H1 (cell line): ENCODE measurements around the gene DAND5. TPM values are rescaled to one million over a fixed set of nuclear protein-coding genes. Genes with fewer than 3 reads are reported as not detected.

ENCODE experiments used
- JUN ChIP-seq: IDR thresholded peaks from 2 replicates; pipeline ENCODE4 v1.6.1; 2011; ENCODE audit warnings: low read depth, mild to moderate bottlenecking, improper control_type of control experiment, low read length
- polyA plus RNA-seq, 7 experiments: library from polyadenylated mRNA; depleted of rRNA in 3 of 7; stranded (reverse) in 5 of 7; unstranded in 2 of 7; fragments of >200 nt in 5 of 7; fragments of 200-250 nt in 2 of 7; gene quantifications; 1 replicate in 5 of 7; 2 replicates in 1 of 7; 4 replicates in 1 of 7; pipeline versions ENCODE4 v1.2.1 to v1.2.3, GENCODE V29; 2011 to 2013; ENCODE audit warnings: missing spikeins in 2 of 7, mixed read lengths in 2 of 7
- total RNA-seq: library from RNA; stranded (reverse); fragmentation: NEBNext Ultra II Directional; extraction: Animal tissue kit (Norgen Biotek cat#: 25700); gene quantifications from 2 replicates; pipeline ENCODE4 v1.2.1, GENCODE V29; 2021

DAND5 gene
- total and polyA plus RNA-seq, 2 of the 8 experiments (the other 6 are each of a cell fraction or from before 2014, with no cell fraction given), result 0.14 to 0.17 TPM

DNA sequence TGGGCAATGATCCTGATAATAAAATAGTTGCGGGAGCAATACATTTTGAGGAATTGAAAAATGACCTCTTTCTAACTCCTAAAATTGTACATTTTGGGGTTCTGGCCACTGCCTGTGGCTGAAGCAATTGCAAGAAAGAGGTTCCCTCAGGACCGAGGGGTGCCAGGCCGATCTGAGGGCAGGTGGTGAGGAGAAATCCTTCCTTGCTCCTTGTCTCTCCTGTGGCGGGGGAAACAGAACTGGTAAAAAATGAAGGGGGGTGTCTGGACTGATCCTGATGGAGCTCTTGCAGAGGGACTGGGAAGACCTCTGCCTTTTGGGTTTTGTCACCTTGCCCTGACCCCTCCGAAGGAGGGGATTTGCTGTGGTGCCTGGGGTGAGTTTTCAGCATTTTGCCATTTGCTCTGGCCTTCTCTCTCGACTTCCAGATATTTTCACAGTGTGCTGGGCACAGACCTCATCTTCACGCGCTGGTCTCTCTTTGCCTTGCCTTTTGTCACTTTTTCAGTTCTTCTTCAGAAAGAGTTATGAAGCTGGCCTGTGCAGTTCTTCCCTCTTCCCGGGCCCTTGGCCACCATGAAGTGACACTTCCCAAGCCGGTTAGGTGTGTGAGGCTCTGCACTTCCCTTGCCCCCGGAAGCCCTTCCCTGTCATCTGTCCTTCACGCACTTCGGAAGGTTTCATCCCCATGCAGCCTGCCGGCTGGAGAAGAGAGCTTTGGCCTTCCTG lies 48.1 kb downstream of the DAND5 start (continued):
- TF ChIP-seq JUN, result no peak
